ENCODE data around the gene STX8. TPM values are rescaled to one million over a fixed set of nuclear protein-coding genes. Genes with fewer than 3 reads are reported as not detected.

The STX8 gene
- total and polyA plus RNA-seq, 4 donors = 14.7 to 39.5 (median 28.7) TPM

GRCh38 chr17:9212376-9213302 lies 363.0 kb downstream of the STX8 start:
- Histone ChIP-seq H3K36me3 (ENCODE audit: control insufficient read depth in 4 of 4, insufficient read depth in 3 of 4, low read depth in 1 of 4, low read length in 3 of 4) (no peaks in the 10 kb centered on the region), H3K27me3 (ENCODE audit: control insufficient read depth in 4 of 4, insufficient read depth in 4 of 4, low read length in 3 of 4) (no peaks in the 10 kb centered on the region), H3K27ac (ENCODE audit: low read depth in 1 of 2, low read length in 2 of 2) (no peak overlapping the region), H3K4me3 (ENCODE audit: low read depth in 1 of 3, low read length in 3 of 3) (no peak overlapping the region), H3K9ac (ENCODE audit: low read depth in 1 of 2, low read length in 2 of 2) (no peak overlapping the region), H3K4me1 (ENCODE audit: control insufficient read depth in 4 of 4, insufficient read depth in 4 of 4, low read length in 3 of 4) (peaks cover 0 to 8% (median 2%) of the 10 kb centered on the region in 4 donors), H3K9me3 (ENCODE audit: control insufficient read depth in 4 of 4, low read length in 3 of 4) (peaks cover 0 to 11% (median under 1%) of the 10 kb centered on the region in 4 donors)
- no peak for DNase-seq (ENCODE audit: low spot score)
- no peak for TF ChIP-seq TAF1 (conservative IDR thresholded peaks at IDR 0.05)
- TF ChIP-seq ZBTB33 (IDR thresholded peaks at IDR 0.05) = no peak
- TF ChIP-seq JUND (IDR thresholded peaks at IDR 0.05) = no peak
- TF ChIP-seq EGR1 (IDR thresholded peaks at IDR 0.05; ENCODE audit: low read depth in 2 of 2) = no peak
- TF ChIP-seq NR2F2 (IDR thresholded peaks at IDR 0.05) = no peak
- TF ChIP-seq HNF4G (IDR thresholded peaks at IDR 0.05) = no peak
- 94% methylated on average over 30 of the region's 30 CpGs for WGBS

GRCh38 chr17:9211133-9211765 lies 364.4 kb downstream of the STX8 start:
- no peak for DNase-seq (ENCODE audit: low spot score)
- WGBS = 86% methylated on average over 13 of the region's 13 CpGs
- H3K27ac ChIP-seq (ENCODE audit: low read depth in 1 of 2, low read length in 2 of 2) = no peak overlapping the region
- H3K9ac ChIP-seq (ENCODE audit: low read depth in 1 of 2, low read length in 2 of 2) = no peak overlapping the region
- H3K4me3 ChIP-seq (ENCODE audit: low read depth in 1 of 3, low read length in 3 of 3) = no peak overlapping the region
- H3K4me1 ChIP-seq (ENCODE audit: control insufficient read depth in 4 of 4, insufficient read depth in 4 of 4, low read length in 3 of 4) = peaks cover 7 to 22% (median 15%) of the 10 kb centered on the region in 4 donors
- H3K36me3 ChIP-seq (ENCODE audit: control insufficient read depth in 4 of 4, insufficient read depth in 3 of 4, low read depth in 1 of 4, low read length in 3 of 4) = no peaks in the 10 kb centered on the region
- peaks cover 0 to 10% (median under 1%) of the 10 kb centered on the region in 4 donors for H3K9me3 ChIP-seq (ENCODE audit: control insufficient read depth in 4 of 4, low read length in 3 of 4)
- H3K27me3 ChIP-seq (ENCODE audit: control insufficient read depth in 4 of 4, insufficient read depth in 4 of 4, low read length in 3 of 4) = no peaks in the 10 kb centered on the region
- TF ChIP-seq EGR1 (IDR thresholded peaks at IDR 0.05; ENCODE audit: low read depth in 2 of 2) = no peak
- TF ChIP-seq MAX (IDR thresholded peaks at IDR 0.05) = no peak
- TF ChIP-seq SP1 (IDR thresholded peaks at IDR 0.05) = no peak
- TF ChIP-seq FOXA2 (IDR thresholded peaks at IDR 0.05) = no peak

GRCh38 chr17:9209781-9210370 lies 365.7 kb downstream of the STX8 start:
- Histone ChIP-seq H3K9me3 (ENCODE audit: control insufficient read depth in 4 of 4, low read length in 3 of 4) (no peaks in the 10 kb centered on the region), H3K9ac (ENCODE audit: low read depth in 1 of 2, low read length in 2 of 2) (no peak overlapping the region), H3K36me3 (ENCODE audit: control insufficient read depth in 4 of 4, insufficient read depth in 3 of 4, low read depth in 1 of 4, low read length in 3 of 4) (no peaks in the 10 kb centered on the region), H3K27me3 (ENCODE audit: control insufficient read depth in 4 of 4, insufficient read depth in 4 of 4, low read length in 3 of 4) (no peaks in the 10 kb centered on the region), H3K27ac (ENCODE audit: low read depth in 1 of 2, low read length in 2 of 2) (no peak overlapping the region), H3K4me1 (ENCODE audit: control insufficient read depth in 4 of 4, insufficient read depth in 4 of 4, low read length in 3 of 4) (peaks cover 8 to 27% (median 22%) of the 10 kb centered on the region in 4 donors), H3K4me3 (ENCODE audit: low read depth in 1 of 3, low read length in 3 of 3) (no peak overlapping the region)
- no peak for DNase-seq (ENCODE audit: low spot score)
- no peak for TF ChIP-seq FOXA2 (IDR thresholded peaks at IDR 0.05)
- TF ChIP-seq EGR1 (IDR thresholded peaks at IDR 0.05; ENCODE audit: low read depth in 2 of 2) = no peak
- TF ChIP-seq GABPA (IDR thresholded peaks at IDR 0.05 in 1 of 2, conservative IDR thresholded peaks at IDR 0.05 in 1 of 2) = no peak
- TF ChIP-seq ATF3 (IDR thresholded peaks at IDR 0.05) = no peak
- TF ChIP-seq RXRA (IDR thresholded peaks at IDR 0.05) = peak in 1 of 2 donors; percentile 7
- WGBS = 67% methylated on average over 7 of the region's 7 CpGs

Data from liver (tissue), 9 donors.